GM11168 (cell line): ENCODE measurements around the gene UPF1.
"Not testable (repeated sequence)": the region's sequence is repeated elsewhere in the genome, so short reads cannot be mapped to it uniquely, and the experiment has no call there.

Experiments
- in situ Hi-C: fragments of 300-500 bp; cut with MboI; formaldehyde crosslinking; loops from one replicate; pipeline ENCODE4 v1.12.0; 2022; ENCODE audit warnings: low sequenced_read_pairs; ENCODE audit not compliant: unreplicated experiment

Gene UPF1

GRCh38 chr19:18895038-18895823 lies 63.5 kb downstream of the UPF1 start:
- in situ Hi-C loops: no loop called here

- in situ Hi-C loops: no loop called here
These were observed 64.1 kb downstream of the UPF1 start, which contains the start of gene CERS1 for GRCh38 chr19:18895824-18896341. TSS of gene CERS1 (minus strand) at chr19:18896158. CDS start at chr19:18896072, 86 bp downstream.

GRCh38 chr19:18896421-18896841 lies 64.7 kb downstream of the UPF1 start:
- in situ Hi-C loops: no loop called here

- in situ Hi-C loops: no loop called here
These were observed 65.6 kb downstream of the UPF1 start for GRCh38 chr19:18897094-18898029.

- in situ Hi-C loops: no loop called here
These were observed 66.4 kb downstream of the UPF1 start for GRCh38 chr19:18898081-18898606.

GRCh38 chr19:18898607-18899408 lies 67.0 kb downstream of the UPF1 start:
- in situ Hi-C loops: no loop called here

- in situ Hi-C loops: no loop called here
These were observed 68.1 kb downstream of the UPF1 start for GRCh38 chr19:18899624-18900560.

GRCh38 chr19:18900700-18901481 lies 69.1 kb downstream of the UPF1 start:
- in situ Hi-C loops: no loop called here

GRCh38 chr19:18901491-18901890 lies 69.7 kb downstream of the UPF1 start:
- in situ Hi-C loops: no loop called here

GRCh38 chr19:18902519-18902918 lies 70.8 kb downstream of the UPF1 start:
- in situ Hi-C loops: not testable (repeated sequence)

- in situ Hi-C loops: no loop called here
These were observed 71.6 kb downstream of the UPF1 start for GRCh38 chr19:18903156-18904037.

- in situ Hi-C loops: no loop called here
These were observed 72.7 kb downstream of the UPF1 start for GRCh38 chr19:18904334-18905057.

GRCh38 chr19:18905058-18905456 lies 73.3 kb downstream of the UPF1 start:
- in situ Hi-C loops: no loop called here

- in situ Hi-C loops: no loop called here
These were observed 73.9 kb downstream of the UPF1 start for GRCh38 chr19:18905513-18906236.

- in situ Hi-C loops: no loop called here
These were observed 75.1 kb downstream of the UPF1 start for GRCh38 chr19:18906605-18907519.
